GM13976 (cell line): ENCODE measurements around the gene PKP3.

Experiments used
- DNase-seq: peaks from one replicate; pipeline ENCODE4 v3.0.0; 2012; ENCODE audit warnings: low spot score
- CTCF ChIP-seq: IDR thresholded peaks from 2 replicates; pipeline ENCODE4 v1.5.1; 2012; ENCODE audit warnings: borderline replicate concordance, mild to moderate bottlenecking; ENCODE audit not compliant: insufficient read depth; ENCODE audit errors: extremely low read depth, missing control alignments, control extremely low read depth
- in situ Hi-C: fragments of 300-500 bp; cut with MboI; formaldehyde crosslinking; loops from one replicate; pipeline ENCODE4 v1.12.0; 2022; ENCODE audit warnings: low sequenced_read_pairs, mixed read lengths, inconsistent platforms; ENCODE audit not compliant: unreplicated experiment

The PKP3 gene

GRCh38 chr11:380996-381395, 13.0 kb upstream of the PKP3 start:
- no peak for TF ChIP-seq CTCF
- no peak for DNase-seq
- in situ Hi-C loops = no loop called here

GRCh38 chr11:381501-382072, 12.4 kb upstream of the PKP3 start:
- no peak for TF ChIP-seq CTCF
- no peak for DNase-seq
- in situ Hi-C loops = no loop called here

- no peak for TF ChIP-seq CTCF
- in situ Hi-C loops = no loop called here
- no peak for DNase-seq
Measured at GRCh38 chr11:382081-382629, 11.9 kb upstream of the PKP3 start.

- in situ Hi-C loops = no loop called here
- no peak for DNase-seq
- TF ChIP-seq CTCF = no peak
Measured at GRCh38 chr11:383431-383830, 10.6 kb upstream of the PKP3 start.

- in situ Hi-C loops = no loop called here
- no peak for DNase-seq
- no peak for TF ChIP-seq CTCF
Measured at GRCh38 chr11:384511-384910, 9.5 kb upstream of the PKP3 start.

GRCh38 chr11:385594-386351, 8.2 kb upstream of the PKP3 start:
- in situ Hi-C loops = no loop called here
- TF ChIP-seq CTCF = no peak
- no peak for DNase-seq
